Endometrial microvascular endothelial cells (primary cell): Measurements from ENCODE around the gene SRC. TPM values are rescaled to one million over a fixed set of nuclear protein-coding genes. Genes with fewer than 3 reads are reported as not detected.

Source experiments
- in situ Hi-C: cut with HindIII; loops from 2 replicates; pipeline ENCODE4 v1.10.0; 2017; ENCODE audit warnings: low sequenced_read_pairs, low pct_unique_long_range_greater_than_20kb; ENCODE audit errors: inconsistent ontology term
- total RNA-seq: library from RNA; depleted of rRNA; stranded (reverse); fragments of >200 nt; gene quantifications from one replicate; pipeline ENCODE4 v1.2.3, GENCODE V29; 2015; ENCODE audit errors: inconsistent ontology term

Gene SRC
- total RNA-seq, 1 donor from 2014 or later = 9.2 TPM

GRCh38 chr20:37426106-37426505 is 80.2 kb downstream of the SRC start:
- in situ Hi-C loops = no loop called here

GRCh38 chr20:37426978-37427377 is 81.0 kb downstream of the SRC start:
- in situ Hi-C loops = no loop called here

DNA sequence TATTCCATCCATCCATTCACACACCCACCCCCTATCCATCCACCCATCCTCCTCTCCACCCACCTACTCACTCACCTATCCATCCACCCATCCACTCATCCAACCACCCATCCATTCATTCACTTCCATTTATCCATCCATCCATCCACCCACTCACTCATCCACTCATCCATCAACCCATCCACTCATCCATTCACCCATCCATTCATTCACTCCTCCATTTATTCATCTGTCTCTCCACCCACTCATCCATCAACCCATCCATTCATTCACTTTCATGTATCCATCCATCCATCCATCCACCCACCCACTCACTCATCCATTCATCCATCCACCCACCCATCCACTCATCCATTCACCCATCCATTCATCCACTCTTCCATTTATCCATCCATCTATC is 84.1 kb downstream of the SRC start:
- in situ Hi-C loops = no loop called here

DNA sequence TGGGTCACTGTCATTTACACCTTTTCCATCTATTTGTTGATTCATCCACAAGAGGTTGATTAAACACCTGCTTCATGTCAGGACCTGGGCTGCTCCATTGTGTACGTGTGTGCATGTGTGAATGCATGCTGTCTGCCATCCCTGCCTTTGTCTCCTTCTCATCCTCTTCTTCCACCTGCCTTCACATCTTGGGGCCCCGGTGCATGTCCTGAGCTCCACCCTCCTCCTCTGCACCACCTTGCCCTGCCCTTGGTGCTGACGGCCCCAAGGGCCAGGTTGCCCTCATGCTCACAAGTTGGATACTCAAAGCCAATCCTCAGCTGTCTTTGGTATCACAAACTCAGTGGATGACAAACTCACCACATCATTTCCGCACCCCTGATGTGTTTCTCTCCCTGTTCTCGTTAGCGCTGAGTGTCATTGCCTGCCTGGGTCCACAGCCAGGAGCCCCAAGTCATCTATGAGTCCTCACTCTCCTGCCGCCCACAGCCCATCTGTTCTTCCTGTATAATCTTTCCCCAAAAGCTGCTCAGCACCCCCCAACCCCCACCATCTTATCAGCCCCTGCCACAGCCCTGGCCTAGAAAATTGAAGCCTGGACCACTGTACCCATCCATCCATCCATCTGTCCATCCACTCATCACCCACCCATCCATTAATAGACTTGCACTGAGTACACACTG is 85.0 kb downstream of the SRC start:
- in situ Hi-C loops = no loop called here

GRCh38 chr20:37431786-37432185 is 85.8 kb downstream of the SRC start:
- in situ Hi-C loops = no loop called here

DNA sequence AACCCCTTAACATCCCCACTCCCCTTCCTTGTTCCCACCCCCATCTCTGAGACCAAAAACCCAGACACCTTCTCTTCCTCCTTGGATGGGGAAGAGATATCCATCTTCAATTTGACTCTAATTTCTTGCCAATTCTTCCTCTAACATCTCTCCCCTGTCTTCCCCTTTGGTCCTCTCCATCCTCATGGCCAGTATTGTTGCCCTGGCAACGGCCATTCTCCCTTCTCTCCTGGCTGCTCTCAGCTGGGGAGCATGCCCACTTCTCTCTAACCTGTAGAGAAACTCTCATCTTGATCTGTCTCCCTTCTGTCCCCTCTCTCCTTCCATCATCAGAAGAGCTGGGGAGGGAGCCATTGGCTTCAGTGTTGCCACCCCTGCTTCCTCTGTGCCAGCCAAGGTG is 86.7 kb downstream of the SRC start:
- in situ Hi-C loops = no loop called here

DNA sequence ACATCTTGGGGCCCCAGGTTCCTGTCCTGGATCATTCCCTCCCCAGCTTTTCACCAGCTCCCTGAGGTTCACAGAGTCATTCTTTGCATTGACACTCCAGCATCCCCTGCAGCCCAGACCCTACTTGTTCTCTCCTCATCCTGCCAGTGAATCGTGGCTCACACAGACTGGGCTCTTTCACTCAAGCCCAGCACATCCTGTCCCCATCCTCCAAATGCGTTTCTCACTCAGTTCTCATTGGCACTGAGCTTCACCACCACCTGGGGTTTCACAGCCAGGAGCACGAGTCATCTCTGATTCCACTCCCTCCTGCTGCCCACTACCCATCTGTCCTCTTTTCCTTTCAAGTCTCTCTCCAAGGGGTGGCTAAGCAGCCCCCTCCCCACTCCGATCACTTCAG is 89.7 kb downstream of the SRC start:
- in situ Hi-C loops = no loop called here

DNA sequence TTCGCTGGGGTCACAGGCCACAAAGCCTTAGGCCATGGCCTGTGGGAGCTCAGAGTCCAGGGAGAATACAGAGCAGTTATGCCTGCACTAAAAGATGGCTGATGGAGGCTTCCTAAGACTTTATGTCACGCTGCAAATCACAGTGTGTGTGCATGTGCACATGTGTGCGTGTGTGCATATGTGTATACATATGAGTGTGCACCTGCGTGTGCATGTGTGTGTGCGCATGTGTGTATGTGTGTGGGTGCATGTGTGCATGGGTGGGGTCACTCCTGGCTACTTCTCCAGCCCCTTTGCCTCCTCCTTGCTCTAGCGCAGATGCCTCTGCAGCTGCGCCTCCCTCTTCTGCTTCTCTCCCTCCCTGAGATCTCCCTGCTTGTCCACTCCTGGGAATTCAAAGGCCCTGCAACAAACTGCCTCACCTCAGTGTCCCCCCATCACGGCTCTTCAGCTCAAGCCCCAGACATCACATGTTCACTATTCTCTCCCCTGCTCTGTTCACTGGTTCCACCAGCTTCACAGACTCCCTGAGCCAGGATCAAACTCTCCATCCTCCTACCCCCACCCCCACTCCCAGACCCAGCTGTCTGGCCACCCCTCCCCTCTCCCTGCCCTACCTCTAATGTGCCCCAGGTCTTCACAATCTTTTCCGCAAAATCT is 90.7 kb downstream of the SRC start:
- in situ Hi-C loops = no loop called here

DNA sequence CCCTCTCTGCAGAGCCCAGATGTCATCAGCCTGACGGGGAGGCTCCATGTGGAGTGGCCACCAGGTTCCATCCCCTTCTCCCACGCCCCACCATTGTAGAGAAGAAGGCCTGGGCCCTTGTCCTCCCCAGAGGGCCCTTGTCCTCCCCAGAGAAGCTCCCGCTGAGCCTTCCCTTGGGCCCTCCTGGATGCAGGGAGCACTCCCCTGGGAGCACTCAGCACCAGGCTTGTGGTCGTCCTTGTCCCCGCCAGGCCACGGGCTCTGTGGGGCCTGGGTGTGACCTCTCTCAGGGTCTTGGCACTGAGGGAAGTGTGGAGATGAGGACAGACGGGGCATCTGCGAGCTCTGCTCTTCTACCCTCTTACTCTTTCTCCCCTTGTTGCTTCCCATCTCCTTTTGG is 91.7 kb downstream of the SRC start:
- in situ Hi-C loops = no loop called here

DNA sequence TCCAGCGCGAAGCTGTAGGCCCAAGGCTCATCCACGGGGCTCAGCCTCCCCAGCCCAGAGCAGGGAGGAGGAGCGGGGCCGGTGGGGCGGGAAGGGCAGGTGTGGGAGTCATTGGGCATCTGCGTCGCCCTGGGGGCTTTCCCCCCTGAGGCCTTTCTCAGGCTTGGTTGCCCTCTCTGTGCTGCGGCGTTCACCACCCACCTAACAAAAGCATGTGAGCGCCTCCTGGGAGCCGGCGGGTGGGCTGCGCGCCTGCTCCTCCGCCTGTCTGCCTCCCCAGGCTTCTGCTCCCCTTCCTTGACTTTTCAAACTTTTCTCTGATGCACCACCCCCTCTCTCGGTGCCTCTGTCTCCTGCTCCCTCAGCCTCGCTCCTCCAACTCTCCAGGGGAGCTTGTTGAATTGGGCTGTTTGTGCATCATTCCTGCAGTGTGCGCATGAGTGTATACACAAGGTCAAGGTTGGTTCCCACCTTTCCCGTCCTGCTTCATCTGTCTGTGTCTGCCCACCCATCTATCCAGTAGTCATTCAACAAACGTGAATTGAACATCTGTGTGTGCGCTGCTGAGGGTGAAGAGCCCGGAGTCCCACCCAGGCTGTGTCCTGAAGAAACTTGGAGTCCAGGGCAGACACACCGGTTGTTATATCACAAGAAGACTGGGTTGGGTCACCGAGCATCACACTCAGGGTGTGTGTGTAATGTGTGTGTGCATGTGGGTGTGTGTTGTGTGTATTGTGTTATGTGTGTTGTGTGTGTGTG is 92.7 kb downstream of the SRC start:
- in situ Hi-C loops = no loop called here

DNA sequence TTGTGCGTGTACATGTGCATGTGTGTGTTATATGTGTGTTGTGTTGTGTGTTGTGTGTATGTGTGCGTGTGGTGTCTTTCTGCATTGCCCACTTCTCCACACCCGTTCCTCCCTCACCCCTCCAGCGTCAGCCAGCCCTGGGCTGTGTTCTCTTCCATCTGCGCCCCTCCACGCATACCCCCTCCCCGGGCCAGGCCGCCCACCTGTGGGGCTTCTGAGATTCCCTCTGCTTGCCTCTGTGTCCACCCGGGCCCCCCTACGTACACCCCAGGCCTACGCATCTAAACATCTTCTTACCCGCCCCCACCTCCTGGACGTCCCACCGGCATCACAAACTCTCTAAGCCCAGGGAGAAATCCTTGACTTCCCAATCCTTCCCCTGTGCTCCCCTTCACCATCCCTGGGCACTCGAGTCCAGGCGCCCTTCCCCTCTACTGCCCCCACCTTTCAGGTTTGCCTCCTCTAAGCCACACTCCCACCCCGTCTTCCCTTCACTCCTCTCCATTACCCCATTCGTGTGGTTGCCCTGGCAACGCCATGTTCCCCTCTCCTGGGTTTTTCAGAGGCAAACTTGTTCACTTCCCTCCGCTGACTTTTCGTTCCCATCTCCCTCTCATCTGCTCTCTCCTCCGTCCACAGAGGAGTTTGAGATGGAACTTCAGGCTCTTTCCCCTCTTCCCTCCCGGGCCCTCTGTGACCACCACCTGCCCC is 93.4 kb downstream of the SRC start:
- in situ Hi-C loops = no loop called here

DNA sequence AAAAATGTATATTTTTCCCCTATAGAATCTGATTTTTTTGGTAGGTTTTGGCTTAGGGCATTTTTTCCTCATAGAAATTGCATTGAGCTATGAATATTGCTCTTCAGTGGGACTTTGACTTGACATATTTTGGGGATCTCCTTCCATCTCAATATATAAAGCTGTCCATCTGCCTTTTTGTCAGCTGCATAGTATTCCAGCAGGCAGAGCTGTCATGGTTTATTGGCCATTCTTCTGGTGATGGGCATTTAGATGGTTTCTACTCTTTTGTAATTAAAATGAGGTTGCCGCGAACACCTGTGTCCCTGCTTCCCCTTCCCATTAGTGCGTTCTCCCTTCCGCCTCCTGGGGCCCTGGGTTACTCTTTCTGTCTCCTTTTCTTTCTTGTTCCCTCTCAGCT is 95.1 kb downstream of the SRC start:
- in situ Hi-C loops = no loop called here

DNA sequence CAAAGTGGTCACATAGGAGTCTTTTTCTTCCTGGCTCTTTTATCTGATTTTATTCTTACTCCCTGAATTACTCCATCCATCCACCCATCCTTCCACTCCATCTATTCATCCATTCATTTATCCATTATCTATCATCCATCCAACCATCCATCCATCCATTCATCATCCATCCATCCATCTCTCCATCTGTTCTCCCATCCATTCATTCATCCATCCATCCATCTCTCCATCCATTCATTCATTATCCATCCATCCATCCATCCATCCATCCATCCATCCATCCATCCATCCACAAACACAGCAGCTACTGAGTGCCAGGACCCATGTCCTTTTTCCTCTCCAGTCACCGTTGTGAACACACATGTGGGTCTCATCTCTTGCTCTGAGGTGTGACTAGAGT is 96.6 kb downstream of the SRC start:
- in situ Hi-C loops = no loop called here

DNA sequence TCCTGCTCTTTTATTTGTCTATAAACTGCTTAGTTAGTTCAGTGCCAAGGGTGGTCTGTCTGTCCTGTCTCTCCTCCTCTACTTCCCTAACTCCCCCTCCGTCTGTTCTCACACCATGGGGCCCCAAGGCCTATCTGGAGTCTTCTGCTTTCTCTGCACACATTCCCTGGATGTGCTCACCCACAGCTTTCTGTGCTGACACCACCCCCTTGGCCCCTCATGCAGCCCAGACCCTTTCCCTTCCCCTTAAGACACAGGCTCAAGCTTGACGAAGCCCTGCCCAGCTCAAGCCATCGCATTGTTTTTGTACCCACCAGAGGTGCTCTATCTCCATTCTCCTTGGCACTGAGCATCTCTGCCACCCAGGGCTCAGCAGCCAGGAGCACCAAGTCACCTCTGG is 97.0 kb downstream of the SRC start:
- in situ Hi-C loops = no loop called here

DNA sequence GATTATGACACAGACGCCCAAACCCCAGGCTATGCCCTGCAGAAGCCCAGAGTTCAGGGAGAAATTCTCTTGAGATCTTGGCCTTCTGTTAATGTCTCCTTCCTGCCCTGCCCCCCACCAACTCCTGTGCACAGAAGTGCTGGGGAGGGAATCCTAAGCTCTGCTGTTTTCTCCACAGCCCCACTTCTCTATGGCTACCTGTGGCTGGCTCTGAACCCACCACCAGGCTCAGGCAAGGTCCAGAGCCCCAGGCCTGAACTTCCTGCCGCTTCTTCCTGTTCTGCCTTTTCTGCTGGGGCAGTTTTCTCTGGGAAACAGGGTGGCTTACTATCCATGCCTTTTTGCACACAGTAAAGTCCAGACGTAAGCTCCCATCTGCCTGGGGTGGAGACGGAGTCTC is 97.7 kb downstream of the SRC start:
- in situ Hi-C loops = no loop called here

- in situ Hi-C loops = no loop called here
Observed at GRCh38 chr20:37445041-37445440, 99.1 kb downstream of the SRC start.

DNA sequence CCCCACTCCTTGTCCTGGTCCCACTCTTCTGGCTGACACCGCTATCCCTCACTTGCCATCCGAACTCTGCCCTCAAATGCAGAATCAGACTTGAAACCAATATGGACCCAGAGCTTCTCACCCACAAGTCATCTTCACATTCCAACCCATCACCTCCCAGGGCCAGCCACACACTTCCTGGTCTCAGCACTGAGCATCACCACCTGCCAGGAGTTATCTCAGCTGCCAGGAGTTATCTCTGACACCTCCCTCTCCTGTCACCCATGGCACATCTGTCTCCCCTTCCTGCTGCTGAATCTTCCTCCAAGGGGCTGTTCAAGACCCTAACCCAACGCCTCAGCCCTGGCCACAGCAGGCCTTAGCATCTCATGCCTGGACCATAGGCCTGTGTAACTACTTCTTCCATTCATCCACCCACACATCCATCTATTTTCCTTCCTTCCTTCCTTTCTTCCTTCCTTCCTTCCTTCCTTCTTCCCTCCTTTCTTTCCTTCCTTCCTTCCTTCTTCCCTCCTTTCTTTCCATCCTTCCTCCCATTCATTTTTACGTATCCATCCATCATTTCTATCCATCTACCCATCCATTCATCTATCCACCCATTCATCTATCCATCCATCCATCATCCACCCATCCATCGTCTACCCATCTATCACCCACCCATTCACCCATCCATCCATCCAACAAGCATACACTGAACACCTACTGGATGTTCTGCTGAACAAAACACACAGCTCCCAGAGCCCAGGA is 100.5 kb downstream of the SRC start:
- in situ Hi-C loops = no loop called here

DNA sequence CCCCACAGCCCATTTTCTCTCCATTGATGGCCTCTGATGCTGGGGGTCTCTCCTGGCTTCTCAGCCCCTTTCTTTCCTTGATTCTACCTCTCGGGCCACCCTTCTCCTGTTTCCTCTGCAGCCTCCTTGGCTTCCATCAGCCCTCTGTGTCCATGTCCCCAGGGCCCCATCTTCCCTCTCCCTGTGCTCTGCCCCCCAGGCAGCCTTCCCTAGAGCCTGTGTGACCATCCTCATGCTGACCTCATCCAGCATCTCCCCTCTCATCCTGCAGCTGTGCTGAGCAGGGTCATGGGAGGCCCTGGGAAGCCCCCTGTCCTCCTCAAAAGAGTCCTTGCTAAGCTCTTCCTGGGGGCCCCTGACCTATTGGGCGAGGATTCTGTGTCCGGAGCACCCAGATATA is 101.7 kb downstream of the SRC start:
- in situ Hi-C loops = no loop called here

GRCh38 chr20:37449276-37449675 is 103.3 kb downstream of the SRC start:
- in situ Hi-C loops = no loop called here
